Testis (tissue), 2 donors: ENCODE data around the gene MAP7.

Experiments
- POLR2A ChIP-seq: fragments of 450-650 bp; IDR thresholded peaks from one replicate; pipeline ENCODE4 v1.6.1; 2017; ENCODE audit warnings: antibody characterized with exemption, mild to moderate bottlenecking, moderate library complexity
- TF ChIP-seq, protein P1 (sequence below), 3 experiments: fragments of 450-650 bp in 2 of 3; fragments of 200-600 bp in 1 of 3; sonication (generic) in 1 of 3; IDR thresholded peaks; one replicate each; pipeline ENCODE4 v1.5.1; 2016 to 2019; ENCODE audit warnings: antibody characterized with exemption in 3 of 3, mild to moderate bottlenecking in 2 of 3, moderate library complexity in 1 of 3

DNA sequence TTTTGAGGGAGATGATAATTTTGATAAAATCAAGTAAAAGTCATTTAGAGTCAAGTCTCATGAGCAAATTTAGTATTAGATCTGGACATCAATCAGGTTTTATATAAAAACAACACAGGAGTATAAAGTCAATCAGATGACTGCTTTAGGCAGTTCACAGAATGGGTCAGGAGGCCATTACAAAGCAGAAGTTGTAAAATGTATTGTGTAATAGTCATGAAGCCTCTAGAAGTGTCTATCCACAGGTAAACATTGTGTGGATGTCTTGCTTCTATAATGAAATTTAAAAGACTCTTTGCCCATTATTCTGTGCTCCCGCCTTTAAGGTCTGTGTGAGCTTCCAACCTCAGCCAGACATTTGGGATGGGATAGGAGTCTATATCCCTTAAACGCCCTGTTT lies 28.8 kb downstream of the MAP7 start:
- TF ChIP-seq, protein P1, sequence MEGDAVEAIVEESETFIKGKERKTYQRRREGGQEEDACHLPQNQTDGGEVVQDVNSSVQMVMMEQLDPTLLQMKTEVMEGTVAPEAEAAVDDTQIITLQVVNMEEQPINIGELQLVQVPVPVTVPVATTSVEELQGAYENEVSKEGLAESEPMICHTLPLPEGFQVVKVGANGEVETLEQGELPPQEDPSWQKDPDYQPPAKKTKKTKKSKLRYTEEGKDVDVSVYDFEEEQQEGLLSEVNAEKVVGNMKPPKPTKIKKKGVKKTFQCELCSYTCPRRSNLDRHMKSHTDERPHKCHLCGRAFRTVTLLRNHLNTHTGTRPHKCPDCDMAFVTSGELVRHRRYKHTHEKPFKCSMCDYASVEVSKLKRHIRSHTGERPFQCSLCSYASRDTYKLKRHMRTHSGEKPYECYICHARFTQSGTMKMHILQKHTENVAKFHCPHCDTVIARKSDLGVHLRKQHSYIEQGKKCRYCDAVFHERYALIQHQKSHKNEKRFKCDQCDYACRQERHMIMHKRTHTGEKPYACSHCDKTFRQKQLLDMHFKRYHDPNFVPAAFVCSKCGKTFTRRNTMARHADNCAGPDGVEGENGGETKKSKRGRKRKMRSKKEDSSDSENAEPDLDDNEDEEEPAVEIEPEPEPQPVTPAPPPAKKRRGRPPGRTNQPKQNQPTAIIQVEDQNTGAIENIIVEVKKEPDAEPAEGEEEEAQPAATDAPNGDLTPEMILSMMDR (IDR thresholded peaks at IDR 0.05) = no peak
- TF ChIP-seq POLR2A = no peak
